Measurements from ENCODE around the gene KCNQ1OT1.

DNA sequence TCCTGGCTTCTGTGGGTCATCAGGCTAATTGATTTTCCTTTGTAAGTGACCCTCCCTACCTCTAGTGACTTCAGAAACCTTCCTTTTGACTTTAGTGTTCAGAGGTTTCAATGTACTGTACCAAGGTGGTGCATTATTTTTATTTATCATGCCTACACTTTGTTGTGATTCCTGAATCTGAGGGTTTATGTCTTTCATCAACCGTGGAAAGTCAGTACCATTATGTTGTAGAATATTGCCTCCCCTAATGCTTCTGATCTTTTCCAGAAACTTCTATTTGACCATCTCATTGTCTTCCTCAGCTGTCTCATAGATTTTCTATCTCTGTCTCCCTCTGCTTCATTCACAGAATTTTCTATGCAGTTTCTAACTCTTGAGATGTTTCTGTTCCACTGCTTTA lies 105.5 kb downstream of the KCNQ1OT1 start:
- TF ChIP-seq, protein P1, sequence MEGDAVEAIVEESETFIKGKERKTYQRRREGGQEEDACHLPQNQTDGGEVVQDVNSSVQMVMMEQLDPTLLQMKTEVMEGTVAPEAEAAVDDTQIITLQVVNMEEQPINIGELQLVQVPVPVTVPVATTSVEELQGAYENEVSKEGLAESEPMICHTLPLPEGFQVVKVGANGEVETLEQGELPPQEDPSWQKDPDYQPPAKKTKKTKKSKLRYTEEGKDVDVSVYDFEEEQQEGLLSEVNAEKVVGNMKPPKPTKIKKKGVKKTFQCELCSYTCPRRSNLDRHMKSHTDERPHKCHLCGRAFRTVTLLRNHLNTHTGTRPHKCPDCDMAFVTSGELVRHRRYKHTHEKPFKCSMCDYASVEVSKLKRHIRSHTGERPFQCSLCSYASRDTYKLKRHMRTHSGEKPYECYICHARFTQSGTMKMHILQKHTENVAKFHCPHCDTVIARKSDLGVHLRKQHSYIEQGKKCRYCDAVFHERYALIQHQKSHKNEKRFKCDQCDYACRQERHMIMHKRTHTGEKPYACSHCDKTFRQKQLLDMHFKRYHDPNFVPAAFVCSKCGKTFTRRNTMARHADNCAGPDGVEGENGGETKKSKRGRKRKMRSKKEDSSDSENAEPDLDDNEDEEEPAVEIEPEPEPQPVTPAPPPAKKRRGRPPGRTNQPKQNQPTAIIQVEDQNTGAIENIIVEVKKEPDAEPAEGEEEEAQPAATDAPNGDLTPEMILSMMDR (IDR thresholded peaks at IDR 0.05 in 8 of 11, conservative IDR thresholded peaks at IDR 0.05 in 3 of 11): no peak
- no peak for TF ChIP-seq POLR2A (IDR thresholded peaks at IDR 0.05)
